Brain microvascular endothelial cell (primary cell): ENCODE data around the gene STARD5.

Experiments used
- DNase-seq: peaks from one replicate; pipeline ENCODE4 v3.0.0-alpha.2; 2020
- H3K27ac ChIP-seq: fragments of 250-450 bp; sonication (Bioruptor Pico); 2 replicates; pipeline ENCODE4 v1.5.1; 2020; ENCODE audit warnings: mild to moderate bottlenecking, moderate library complexity
- H3K27me3 ChIP-seq: fragments of 250-450 bp; sonication (Bioruptor Pico); replicated peaks from 2 replicates; pipeline ENCODE4 v1.5.1; 2020; ENCODE audit warnings: mild to moderate bottlenecking
- H3K36me3 ChIP-seq: fragments of 250-450 bp; sonication (Bioruptor Pico); replicated peaks from 2 replicates; pipeline ENCODE4 v1.5.1; 2020; ENCODE audit warnings: mild to moderate bottlenecking
- H3K4me3 ChIP-seq: 2 replicates; pipeline ENCODE4 v1.5.1; 2011; ENCODE audit warnings: low read depth, mild to moderate bottlenecking, control low read depth, low read length, moderate library complexity
- in situ Hi-C: cut with HindIII; loops from 2 replicates; pipeline ENCODE4 v1.10.0; 2017; ENCODE audit warnings: low sequenced_read_pairs, low pct_ligation_motif_present
- TF ChIP-seq, protein P1 (sequence below): IDR thresholded peaks from 2 replicates; pipeline ENCODE4 v1.5.1; 2011; ENCODE audit warnings: low read depth, mild to moderate bottlenecking, moderate library complexity, low read length, control low read depth, inconsistent platforms; ENCODE audit errors: missing control alignments

Gene STARD5

DNA sequence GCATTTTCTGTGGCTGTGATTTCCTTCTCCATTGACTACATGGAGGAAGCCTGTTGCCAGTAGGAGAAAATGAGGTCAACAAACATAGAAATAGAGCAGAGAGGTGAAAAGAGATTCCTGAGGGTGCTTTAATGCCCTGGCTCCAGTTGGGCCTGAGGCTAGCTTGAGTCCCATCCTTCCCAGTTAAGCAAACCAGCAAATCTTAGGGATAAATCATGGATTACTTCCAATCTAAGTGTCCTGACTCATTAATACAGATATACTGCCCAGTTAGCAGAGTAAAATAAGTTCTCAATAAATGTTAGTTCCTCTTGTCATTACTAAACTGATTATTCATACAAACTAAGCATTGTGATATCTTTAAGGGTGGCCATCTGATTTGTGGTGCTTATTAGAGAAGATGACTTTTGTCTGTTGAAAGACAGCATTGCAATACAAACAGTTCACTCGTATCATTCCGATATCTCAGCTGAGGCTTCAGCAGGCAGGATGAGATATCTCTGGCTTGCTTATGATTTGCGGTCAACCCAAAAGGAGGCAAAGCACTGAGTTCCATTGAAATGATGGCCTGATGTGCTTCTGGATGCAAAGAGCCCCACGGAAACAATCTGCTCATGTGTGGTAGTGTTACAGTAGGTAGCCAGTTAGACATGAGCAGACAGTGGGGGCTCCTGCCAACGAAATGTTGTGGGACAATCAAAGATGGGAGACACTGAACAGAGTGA, 6.6 kb upstream of the STARD5 start:
- Histone ChIP-seq H3K27ac (peak overlapping the region; percentile 21), H3K36me3 (no peaks in the 10 kb centered on the region), H3K27me3 (no peaks in the 10 kb centered on the region), H3K4me3 (no peak overlapping the region)
- no peak for DNase-seq
- TF ChIP-seq, protein P1, sequence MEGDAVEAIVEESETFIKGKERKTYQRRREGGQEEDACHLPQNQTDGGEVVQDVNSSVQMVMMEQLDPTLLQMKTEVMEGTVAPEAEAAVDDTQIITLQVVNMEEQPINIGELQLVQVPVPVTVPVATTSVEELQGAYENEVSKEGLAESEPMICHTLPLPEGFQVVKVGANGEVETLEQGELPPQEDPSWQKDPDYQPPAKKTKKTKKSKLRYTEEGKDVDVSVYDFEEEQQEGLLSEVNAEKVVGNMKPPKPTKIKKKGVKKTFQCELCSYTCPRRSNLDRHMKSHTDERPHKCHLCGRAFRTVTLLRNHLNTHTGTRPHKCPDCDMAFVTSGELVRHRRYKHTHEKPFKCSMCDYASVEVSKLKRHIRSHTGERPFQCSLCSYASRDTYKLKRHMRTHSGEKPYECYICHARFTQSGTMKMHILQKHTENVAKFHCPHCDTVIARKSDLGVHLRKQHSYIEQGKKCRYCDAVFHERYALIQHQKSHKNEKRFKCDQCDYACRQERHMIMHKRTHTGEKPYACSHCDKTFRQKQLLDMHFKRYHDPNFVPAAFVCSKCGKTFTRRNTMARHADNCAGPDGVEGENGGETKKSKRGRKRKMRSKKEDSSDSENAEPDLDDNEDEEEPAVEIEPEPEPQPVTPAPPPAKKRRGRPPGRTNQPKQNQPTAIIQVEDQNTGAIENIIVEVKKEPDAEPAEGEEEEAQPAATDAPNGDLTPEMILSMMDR, result no peak
- in situ Hi-C loops, result no loop called here

DNA sequence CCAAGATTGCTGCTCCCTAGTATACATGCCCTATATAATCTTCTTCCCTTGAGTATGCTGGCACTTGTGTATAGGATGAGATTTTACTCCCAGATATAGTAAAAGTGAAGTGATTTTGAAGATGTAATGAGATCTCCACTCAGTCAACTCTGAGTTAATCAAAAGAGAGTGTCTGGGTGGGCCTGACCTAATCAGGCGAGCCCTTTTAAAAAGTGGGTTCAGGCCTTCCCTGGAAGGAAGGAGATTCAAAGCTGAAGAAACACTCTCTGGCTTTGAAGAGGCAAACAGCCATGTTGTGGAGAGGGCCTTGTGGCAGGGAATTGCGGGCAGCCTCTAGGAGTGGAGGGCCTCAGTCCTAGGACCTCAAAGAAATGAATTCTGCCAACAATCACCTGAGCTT, 5.5 kb upstream of the STARD5 start:
- in situ Hi-C loops, result no loop called here
- no peak overlapping the region for H3K27ac ChIP-seq
- H3K36me3 ChIP-seq, result no peaks in the 10 kb centered on the region
- no peak overlapping the region for H3K4me3 ChIP-seq
- no peak for DNase-seq
- H3K27me3 ChIP-seq, result no peaks in the 10 kb centered on the region
- TF ChIP-seq, protein P1, result no peak

DNA sequence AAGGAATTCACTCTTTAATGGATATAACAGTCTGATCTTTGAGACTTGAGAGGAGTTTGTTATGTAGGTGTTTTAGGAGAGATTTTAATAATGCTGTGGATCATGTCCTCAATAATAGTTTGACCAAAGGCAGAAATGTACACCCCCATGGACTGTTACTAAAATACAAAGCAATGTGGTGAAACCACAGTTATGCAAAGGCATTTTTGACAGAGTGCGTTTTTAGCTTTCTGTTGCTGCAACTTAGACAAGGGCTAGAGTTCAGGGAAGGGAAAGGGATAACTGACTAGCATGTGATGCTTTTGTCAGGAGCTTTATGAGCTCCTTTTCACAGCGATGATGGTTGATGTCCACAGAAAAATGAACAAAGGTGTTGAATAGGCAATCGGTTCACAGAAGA, 3.6 kb upstream of the STARD5 start:
- DNase-seq, result peak; percentile 87
- Histone ChIP-seq H3K4me3 (no peak overlapping the region), H3K36me3 (no peaks in the 10 kb centered on the region), H3K27me3 (no peaks in the 10 kb centered on the region), H3K27ac (peak overlapping the region; percentile 72)
- TF ChIP-seq, protein P1, result no peak
- in situ Hi-C loops, result no loop called here

DNA sequence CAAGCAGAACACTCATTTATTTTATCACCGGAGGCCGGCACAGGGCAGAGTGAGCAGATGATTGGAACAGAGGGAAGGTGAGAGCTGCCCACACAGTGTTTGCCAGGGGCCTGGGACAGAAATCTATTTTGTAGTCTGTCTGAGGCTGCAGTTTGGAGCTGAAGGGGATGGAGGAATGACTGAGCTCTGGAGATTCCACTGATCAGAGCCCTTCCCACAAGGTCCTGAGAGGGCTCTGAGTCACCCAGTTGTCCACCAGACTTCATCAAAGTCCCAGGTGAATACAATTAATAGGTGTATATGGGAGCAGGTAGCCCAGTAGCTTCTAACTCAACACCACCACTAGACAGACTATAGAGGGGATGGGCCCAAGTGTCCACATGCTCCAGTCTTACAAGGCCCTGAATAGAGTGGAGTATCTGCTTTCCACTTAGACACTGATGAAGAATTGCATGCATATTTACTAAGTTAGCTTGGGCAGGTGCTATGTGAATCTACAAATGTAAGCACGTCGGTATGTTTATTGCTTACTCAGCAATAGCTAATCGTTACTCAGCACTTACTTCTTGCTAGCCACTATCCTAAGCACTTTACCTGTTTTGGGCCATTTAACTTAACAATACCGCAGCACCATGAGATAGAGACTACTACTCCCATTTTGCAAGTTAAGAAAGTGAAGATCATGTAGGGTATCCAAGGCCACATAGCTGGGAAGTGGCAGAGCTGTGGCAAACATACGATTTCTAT, 2.7 kb upstream of the STARD5 start:
- H3K4me3 ChIP-seq, result no peak overlapping the region
- TF ChIP-seq, protein P1, result no peak
- in situ Hi-C loops, result no loop called here
- peak overlapping the region; percentile 72 for H3K27ac ChIP-seq
- no peak for DNase-seq
- H3K27me3 ChIP-seq, result no peaks in the 10 kb centered on the region
- no peaks in the 10 kb centered on the region for H3K36me3 ChIP-seq

DNA sequence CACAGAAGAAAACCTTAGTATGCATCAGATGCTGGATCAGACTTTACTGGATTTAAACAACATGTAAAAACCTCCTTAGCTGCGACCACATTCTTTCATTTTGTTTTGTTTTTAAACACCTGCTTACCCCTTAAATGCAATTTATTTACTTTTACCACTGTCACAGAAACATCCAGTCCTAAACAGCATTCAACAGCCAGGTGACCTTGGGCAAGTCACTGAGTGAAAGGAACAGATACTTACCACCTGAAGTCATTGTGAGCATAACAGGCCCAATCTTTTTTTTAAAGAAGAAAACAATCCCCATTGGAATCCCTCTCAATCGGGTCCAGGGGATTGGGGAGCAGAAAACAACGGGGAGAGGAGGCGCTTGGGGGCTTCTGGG, 390 bp downstream of the STARD5 start:
- TF ChIP-seq, protein P1, result no peak
- Histone ChIP-seq H3K4me3 (peak overlapping the region; percentile 86), H3K36me3 (no peaks in the 10 kb centered on the region), H3K27ac (peak overlapping the region; percentile 30), H3K27me3 (no peaks in the 10 kb centered on the region)
- in situ Hi-C loops, result no loop called here
- no peak for DNase-seq
